SKM-1 (cell line): ENCODE data around the gene GMPR2.
A peak's percentile ranks its signal among the peaks of the same experiment; 100 is the strongest.

Experiments used
- DNase-seq: peaks from one replicate; lab custom pipeline; 2025; ENCODE audit not compliant: unreplicated experiment; lab: John Stamatoyannopoulos, UW

GMPR2 gene

DNA sequence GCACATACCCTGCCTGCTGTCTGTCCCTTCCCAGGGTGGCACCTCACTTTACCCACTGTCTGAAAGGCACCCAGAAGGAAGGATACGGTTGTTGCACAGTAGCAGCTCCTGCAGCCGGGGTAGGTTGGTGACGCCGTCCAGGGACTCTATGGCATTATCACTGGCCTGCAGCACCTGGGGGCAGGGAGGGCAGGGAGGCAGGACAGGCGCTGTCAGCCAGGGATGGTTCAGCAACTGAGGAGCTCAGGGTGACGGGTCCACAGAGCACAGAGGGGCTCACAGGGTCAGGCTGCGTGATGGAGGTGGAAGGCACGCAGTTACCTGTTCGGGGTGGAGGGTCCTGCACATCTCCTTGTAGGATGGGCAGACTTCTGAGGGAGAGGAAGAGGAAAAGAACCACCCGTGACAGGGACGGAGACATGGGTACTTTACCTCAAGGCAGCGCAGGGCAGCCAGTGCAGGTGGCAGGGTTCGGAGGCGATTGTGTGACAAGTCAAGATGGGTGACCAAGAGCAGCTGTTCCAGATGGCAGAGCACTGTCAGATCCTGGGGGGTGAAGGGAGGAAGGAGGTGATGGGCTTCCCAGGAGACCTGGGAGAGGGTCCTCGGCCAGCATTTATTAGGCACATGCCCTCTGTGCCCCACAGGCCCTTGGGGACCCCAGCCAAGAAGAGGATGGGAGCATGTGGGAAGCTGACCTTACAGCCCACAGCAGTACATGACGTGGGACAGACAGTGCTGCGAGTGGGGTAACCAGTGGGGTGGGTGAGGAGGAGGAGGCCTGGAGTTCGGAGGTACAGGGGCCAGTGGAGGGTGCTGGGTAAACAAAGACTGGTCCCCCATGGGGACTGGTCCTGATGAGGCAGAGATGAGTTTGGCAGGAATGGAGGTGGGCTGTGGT, 33.9 kb downstream of the GMPR2 start:
- DNase-seq: no peak

GRCh38 chr14:24267516-24267915, 34.8 kb downstream of the GMPR2 start:
- no peak for DNase-seq

DNA sequence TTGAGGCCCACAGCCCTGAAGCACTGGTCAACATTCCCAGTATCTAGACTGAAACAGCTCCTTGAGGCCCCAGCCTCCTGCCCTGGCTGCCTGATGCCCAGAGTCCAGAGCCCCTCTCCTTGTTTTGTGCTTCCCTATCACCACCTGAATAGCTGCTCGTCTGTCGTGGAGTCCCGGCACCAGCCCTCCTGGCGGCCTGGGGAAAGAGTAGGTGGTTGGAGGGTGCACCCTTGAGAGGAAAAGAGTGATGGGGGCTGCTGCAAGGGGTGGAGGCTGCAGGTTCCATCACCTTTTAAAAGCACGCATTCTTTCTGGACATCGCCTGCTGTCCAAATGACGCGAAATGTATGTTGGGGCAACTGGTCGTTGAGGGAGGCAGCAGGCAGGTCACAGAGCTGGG, 35.5 kb downstream of the GMPR2 start:
- DNase-seq: no peak

GRCh38 chr14:24269368-24269767, 36.6 kb downstream of the GMPR2 start:
- no peak for DNase-seq

DNA sequence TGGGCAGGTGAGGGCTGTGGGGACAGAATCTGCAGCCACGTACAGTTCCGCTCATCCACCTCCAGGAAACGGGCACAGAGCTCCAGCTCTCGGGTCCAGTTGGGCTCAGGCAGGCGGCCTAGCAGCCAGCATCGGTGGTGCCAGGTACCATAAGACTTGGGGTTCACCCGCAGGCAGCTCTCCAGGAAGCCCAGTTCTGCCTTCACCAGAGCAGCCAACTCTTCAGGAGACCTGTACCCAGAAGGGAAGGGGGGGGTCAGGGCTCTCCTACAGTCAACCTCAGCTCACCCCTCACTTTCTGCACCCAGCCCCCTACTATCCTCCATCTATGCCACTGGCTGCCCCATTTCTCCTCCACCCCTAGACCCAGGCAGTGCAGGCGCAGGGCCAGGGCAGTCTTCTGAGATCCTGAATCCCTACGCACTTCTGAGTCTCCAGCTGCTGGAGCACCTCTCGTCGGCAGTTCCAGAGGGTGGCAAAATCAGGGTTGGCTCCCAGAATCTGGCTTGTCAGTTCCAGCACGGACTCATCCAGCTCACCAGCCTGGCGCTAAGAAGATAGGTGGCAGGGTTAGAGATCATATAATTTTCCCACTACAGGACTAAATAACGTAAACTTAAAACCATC, 37.3 kb downstream of the GMPR2 start:
- no peak for DNase-seq

DNA sequence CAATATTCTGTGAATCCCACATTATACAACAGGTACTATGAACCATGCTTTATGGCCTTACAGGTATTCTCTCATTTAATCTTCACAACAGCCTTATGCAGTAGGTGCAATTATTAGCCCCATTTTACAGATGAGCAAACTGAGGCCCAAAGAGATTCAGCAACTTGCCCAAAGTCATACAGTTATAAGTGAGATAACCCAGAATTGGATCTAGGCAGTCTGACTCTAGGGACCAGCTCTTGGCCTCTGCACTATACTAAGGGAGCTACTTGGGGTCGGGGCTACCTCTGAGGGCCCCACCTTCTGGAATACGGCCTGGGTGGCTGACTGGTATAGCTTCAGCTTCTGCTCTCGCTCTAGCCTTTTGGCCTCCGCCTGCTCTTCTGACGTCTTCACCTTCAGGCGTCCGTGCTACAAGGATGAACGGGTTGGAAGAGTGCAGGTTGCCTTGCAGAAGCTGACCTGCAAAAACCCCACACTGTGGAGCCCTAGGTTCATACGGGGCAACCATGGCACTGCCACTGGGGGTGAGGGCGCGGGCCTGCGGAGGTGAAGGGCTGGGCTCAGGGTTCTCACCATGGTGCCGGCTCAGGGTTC, 37.9 kb downstream of the GMPR2 start:
- no peak for DNase-seq

- peak; percentile 16 for DNase-seq
Measured at GRCh38 chr14:24271134-24271833, 38.6 kb downstream of the GMPR2 start, which contains the start of gene RABGGTA. Gene RABGGTA (minus strand): TSS chr14:24271597. CDS start chr14:24271115, 482 bp downstream.

- no peak for DNase-seq
Measured at GRCh38 chr14:24271834-24272263, 39.1 kb downstream of the GMPR2 start.

- DNase-seq: no peak
Measured at GRCh38 chr14:24272467-24272866, 39.7 kb downstream of the GMPR2 start.

DNA sequence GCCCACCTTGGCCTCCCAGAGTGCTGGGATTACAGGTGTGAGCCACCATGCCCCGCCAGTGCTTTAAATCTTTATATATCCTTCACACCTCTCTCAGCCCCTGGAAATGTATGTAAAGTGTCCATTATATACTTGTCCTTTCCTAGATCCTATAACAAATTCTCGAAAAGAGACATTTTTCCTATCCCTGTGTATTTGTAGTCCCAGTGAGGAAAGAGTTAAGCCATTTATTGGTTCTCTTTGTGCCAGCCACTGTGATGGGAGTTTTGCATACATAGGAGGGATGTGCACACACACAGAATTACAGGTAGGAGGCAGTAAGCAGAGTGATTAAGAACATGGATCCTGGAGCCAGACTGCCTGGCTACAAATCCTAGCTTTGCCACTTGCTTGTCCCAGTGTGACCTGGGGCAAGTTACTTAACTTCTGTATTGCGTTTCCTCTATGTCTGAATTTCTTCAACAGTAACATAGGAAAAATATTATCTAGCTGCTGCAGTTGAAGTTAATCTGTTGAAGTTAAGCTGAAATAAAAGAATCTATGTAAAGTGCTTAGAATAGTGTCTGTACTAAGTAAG, 40.8 kb downstream of the GMPR2 start:
- DNase-seq: no peak

DNA sequence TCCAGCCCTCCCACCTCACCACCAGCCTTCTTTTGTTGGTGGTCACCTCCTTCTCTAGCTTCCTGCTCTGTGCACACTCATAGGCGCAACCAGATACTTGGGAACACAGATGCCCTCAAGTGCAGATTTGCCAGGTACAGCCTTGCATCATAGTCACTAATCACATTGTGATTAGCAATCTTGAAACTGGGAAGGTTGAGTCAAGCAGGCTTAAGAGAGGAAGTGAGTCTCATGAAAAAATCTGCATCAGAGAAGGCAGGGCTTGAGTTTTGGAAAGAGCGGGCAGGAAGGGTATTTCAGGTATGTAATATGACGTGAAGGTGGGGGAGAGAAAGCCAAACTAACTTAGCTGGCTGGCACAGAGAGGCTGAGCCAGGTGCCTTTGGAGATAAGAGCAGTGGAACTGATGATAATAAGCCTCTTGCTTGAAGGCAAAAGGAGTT, 41.4 kb downstream of the GMPR2 start:
- DNase-seq: peak; percentile 14

- no peak for DNase-seq
Measured at GRCh38 chr14:24277071-24277470, 44.3 kb downstream of the GMPR2 start.

DNA sequence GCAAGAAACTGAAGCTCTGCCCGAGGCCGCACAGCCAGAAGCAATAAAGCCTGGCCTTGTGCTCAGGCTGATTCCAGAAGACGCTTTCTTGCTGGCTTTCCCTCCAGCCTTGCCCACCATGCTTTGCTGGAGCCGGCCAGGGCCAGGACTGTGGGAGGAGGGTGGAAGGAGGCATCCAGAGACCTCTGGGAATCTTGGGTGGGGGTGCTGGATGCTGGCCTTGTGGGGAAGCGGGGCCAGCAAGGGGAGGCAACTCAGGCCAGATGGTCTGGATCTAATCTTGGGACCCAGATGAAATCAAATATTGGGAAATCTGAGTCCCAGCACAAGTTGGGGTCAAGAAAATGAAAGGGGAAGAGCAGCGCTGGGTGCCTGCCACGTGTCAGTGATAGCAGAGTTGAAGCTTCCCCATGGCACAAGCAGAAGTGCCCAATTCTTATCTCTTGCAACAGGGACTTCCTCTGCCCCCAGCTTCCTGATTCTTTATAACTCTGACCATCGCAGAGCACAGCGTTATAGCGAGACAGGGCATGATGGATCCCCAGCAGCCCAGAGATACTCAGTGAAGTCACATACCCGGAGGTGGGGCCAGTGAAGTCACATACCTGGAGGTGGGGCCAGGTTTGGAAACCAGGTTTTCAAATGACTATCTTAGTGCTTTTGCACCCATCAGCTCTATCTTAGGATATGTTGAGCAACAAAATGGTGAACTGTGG, 45.0 kb downstream of the GMPR2 start:
- DNase-seq: peak; percentile 64

- no peak for DNase-seq
Measured at GRCh38 chr14:24278424-24278823, 45.7 kb downstream of the GMPR2 start.

DNA sequence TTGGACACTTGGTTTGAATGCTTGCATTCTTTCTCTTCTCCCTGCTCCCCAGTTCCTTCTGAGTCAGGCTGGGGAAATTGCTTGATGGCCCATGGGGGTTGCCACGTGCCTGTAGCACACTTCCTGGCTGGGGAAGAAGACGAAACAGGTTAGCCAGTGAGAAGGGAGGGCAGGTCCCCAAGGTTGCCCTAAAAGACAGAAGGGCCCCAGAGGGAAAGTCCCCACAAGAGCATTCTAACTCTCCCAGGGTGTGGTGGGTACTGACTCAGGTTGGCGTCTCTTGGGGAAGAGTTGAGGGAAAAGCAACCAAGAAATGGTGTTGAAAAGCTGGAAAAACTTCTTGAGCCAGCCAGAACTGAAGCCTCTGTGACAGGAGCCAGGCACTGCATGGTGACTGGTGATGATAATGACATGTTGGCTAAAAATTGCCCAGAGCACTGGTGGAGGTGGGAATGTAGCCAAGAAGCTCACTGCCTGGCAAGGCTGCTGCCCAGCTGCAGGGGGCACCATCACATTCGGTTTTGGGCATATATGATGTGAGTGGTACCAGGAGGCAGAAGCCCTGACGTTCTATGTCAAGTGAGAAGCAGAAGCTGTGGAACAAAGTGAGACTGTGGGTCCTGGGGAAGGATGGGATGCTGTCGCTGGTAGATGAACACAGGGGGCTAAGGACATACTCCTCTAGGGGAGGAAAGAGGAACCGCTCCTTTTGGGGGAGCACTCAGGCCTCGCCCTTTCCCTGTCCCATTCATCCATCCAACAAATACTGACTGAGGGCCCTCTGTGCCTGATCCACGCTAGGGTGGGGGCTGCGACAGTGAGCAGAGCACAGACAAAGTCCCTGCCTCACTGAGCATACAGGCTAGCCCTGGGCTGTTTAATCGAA, 46.8 kb downstream of the GMPR2 start:
- no peak for DNase-seq

DNA sequence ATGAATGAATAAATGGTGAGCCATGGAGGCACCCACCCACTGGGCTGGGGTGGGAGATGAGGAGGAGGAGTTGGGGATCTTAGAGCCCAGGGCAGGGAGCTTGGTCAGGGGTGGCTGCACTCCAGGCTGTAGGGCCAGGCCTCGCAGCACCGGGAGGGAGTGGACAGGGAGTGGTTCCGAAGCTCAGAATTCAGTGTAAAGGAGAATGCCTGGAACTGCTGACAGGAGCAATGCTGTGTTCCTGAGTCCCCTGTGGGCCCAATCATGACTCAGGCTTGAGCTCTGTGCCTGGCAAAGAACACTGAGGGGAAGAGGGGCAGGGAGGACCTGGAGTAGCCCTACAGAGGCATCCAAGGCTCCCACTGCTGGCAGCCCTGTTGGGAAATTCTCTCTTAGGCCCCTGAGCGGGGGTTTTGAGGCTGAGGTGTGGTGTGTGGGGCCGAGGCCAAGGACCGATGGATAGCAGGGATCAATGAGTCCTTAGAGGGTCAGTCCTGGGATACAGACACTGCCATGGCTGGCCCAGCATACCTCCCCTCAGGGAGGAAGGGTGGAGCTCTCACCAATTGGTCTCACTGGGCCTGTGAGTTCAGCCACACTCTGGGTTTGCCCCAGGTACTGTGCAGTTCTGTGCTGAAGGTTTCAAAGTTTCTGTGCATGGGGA, 48.2 kb downstream of the GMPR2 start:
- DNase-seq: no peak

DNA sequence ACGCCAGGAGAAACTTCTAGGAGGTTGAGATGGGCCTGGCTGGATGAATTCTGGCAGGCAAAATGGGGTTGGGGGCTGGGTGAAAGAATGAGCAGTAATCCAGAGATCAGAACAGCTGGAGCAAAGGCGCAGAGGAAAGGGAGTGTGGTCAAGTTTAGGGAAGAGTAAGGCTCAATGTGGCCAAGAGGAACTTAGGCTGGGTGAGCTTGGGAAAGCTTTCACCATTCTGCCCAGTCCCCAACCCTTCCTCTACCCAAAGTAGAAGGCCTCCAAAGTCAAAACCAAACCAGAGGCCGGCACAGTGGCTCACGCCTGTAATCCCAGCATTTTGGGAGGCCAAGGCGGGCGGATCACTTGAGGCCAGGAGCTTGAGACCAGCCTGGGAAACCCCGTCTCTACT, 48.9 kb downstream of the GMPR2 start:
- DNase-seq: no peak

DNA sequence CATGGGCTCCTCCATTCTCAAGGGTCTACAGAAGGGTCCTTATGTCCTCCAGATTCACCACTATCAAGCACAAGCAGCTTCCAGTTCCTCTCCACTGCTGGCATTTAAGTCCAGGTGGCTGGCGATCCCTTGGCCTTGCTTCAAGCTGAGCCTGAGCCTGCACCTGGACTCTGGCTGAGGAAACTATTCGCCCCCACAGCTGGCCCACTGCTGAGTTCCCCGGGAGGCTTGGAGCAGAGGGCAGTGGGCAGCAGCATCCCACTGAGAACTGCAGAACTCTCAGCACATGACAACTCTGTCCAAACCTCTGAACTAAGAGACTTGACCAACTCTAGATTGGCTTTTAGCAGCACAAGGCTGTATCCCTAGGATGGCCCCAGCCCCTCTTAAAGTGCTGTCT, 50.0 kb downstream of the GMPR2 start:
- no peak for DNase-seq
